Skeletal muscle tissue (tissue), 4 donors: ENCODE data around the gene PCDHB10. TPM values are rescaled to one million over a fixed set of nuclear protein-coding genes. Genes with fewer than 3 reads are reported as not detected.
"Not testable (repeated sequence)": the region's sequence is repeated elsewhere in the genome, so short reads cannot be mapped to it uniquely, and the experiment has no call there.

Experiments
- H3K27ac ChIP-seq: one replicate; pipeline ENCODE4 v1.7.0; 2013; ENCODE audit warnings: mild to moderate bottlenecking, low read depth, low read length, inconsistent platforms
- H3K27me3 ChIP-seq, 3 donors: one replicate each; pipeline ENCODE4 v1.7.0; 2013; ENCODE audit warnings: low read length in 3 of 3; ENCODE audit not compliant: control insufficient read depth in 3 of 3, insufficient read depth in 3 of 3
- H3K36me3 ChIP-seq, 3 donors: one replicate each; pipeline ENCODE4 v1.7.0; 2013; ENCODE audit warnings: low read length in 3 of 3; ENCODE audit not compliant: control insufficient read depth in 3 of 3, insufficient read depth in 3 of 3
- H3K4me1 ChIP-seq, 3 donors: one replicate each; pipeline ENCODE4 v1.7.0; 2013; ENCODE audit warnings: low read length in 3 of 3, mild to moderate bottlenecking in 3 of 3; ENCODE audit not compliant: control insufficient read depth in 3 of 3, insufficient read depth in 3 of 3
- H3K4me3 ChIP-seq, 3 donors: one replicate each; pipeline ENCODE4 v1.7.0; 2013; ENCODE audit warnings: low read length in 3 of 3
- H3K9ac ChIP-seq, 3 donors: one replicate each; pipeline ENCODE4 v1.7.0; 2013; ENCODE audit warnings: low read length in 3 of 3, mild to moderate bottlenecking in 3 of 3, moderate library complexity in 2 of 3, low read depth in 1 of 3
- H3K9me3 ChIP-seq, 3 donors: one replicate each; pipeline ENCODE4 v1.7.0; 2013; ENCODE audit warnings: low read length in 3 of 3; ENCODE audit not compliant: control insufficient read depth in 3 of 3
- total RNA-seq: library from RNA; depleted of rRNA; stranded (reverse); fragments of >200 nt; gene quantifications from one replicate; pipeline ENCODE4 v1.2.3, GENCODE V29; 2014
- donor health status: Osteomylitis.

The PCDHB10 gene
- total RNA-seq, 1 donor from 2014 or later, result 2.6 TPM

DNA sequence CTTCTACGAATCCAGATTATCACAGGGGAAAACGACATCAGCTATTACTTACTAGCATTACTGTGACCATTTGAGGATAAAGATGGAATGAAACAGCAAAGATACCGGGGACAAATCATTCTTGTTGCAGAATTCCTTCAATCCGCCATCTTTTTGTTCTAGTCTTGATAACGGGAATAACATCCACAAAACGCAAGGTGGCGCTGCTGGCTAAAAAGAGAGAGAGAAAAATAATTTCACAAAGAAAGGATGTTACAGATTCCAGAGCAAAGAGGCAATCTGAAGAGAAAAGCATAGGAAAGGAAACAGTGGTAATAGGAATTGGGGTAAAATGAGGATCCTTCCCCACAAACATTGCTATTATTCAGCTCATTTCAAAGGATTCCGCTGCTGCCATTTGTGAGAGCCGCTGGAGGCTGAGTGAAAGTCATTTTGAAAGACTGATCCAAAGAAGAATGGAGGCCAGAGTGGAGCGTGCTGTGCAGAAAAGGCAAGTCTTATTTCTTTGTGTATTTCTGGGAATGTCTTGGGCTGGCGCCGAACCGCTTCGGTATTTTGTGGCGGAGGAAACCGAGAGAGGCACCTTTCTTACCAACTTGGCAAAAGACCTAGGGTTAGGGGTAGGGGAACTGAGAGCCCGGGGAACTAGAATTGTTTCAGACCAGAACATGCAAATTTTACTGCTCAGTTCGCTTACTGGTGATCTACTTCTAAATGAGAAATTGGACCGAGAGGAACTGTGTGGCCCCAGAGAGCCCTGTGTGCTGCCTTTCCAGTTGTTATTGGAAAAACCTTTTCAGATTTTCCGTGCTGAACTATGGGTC, 19.6 kb upstream of the PCDHB10 start, which contains the start of gene PCDHB7:
PCDHB7 (plus strand) TSS at position 264 of the 824 bp plus-strand sequence; CDS start at position 456, 192 bp downstream.
- no peaks in the 10 kb centered on the region for H3K36me3 ChIP-seq
- no peak within 1 kb of the TSS for H3K9ac ChIP-seq
- H3K27me3 ChIP-seq, result peaks cover 2 to 10% (median 5%) of the 10 kb centered on the region in 3 donors
- H3K4me3 ChIP-seq, result peak within 1 kb of the TSS in 2 of 3 donors; percentile 4 to 45
- peaks cover 0 to 13% (median 6%) of the 10 kb centered on the region in 3 donors for H3K9me3 ChIP-seq
- no peaks in the 10 kb centered on the region for H3K4me1 ChIP-seq
- H3K27ac ChIP-seq, result no peak within 1 kb of the TSS

DNA sequence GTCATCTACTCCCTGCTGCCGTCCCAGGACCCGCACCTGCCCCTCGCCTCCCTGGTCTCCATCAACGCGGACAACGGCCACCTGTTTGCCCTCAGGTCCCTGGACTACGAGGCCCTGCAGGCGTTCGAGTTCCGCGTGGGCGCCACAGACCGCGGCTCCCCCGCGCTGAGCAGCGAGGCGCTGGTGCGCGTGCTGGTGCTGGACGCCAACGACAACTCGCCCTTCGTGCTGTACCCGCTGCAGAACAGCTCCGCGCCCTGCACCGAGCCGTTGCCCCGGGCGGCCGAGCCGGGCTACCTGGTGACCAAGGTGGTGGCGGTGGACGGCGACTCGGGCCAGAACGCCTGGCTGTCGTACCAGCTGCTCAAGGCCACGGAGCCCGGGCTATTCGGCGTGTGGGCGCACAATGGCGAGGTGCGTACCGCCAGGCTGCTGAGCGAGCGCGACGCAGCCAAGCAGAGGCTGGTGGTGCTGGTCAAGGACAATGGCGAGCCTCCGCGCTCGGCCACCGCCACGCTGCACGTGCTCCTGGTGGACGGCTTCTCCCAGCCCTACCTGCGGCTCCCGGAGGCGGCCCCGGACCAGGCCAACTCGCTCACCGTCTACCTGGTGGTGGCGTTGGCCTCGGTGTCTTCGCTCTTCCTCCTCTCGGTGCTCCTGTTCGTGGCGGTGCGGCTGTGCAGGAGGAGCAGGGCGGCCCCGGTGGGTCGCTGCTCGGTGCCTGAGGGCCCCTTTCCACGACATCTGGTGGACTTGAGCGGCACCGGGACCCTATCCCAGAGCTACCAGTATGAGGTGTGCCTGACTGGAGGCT, 17.7 kb upstream of the PCDHB10 start:
- Histone ChIP-seq H3K27me3 (peaks cover 5 to 16% (median 10%) of the 10 kb centered on the region in 3 donors), H3K9me3 (peaks cover 6 to 21% (median 8%) of the 10 kb centered on the region in 3 donors)
- H3K36me3 ChIP-seq, H3K4me1 ChIP-seq, H3K9ac ChIP-seq, H3K27ac ChIP-seq, H3K4me3 ChIP-seq: not testable (repeated sequence)

DNA sequence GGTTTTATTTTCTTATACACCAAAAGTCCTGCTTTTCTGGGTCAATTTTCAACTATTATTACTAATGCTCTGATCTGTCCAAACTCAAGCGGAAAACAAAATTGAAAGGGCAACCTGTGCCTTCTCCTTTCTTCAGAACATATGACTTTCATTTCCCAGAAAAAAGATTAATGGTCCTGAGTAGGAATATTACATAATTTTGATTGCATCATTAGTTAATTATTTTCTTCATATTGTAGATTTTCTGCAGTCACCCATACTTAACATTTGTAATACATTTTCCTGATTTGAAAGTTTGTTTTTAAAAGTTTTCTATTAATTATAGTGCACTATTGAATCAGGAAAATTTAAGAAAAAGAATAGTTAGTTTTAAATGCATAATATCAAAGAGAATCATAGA, 16.2 kb upstream of the PCDHB10 start:
- H3K4me3 ChIP-seq, result no peak overlapping the region
- H3K9ac ChIP-seq, result no peak overlapping the region
- H3K9me3 ChIP-seq, result peaks cover 6 to 21% (median 8%) of the 10 kb centered on the region in 3 donors
- H3K27ac ChIP-seq, result no peak overlapping the region
- peaks cover 5 to 16% (median 10%) of the 10 kb centered on the region in 3 donors for H3K27me3 ChIP-seq
- no peaks in the 10 kb centered on the region for H3K36me3 ChIP-seq
- H3K4me1 ChIP-seq, result no peaks in the 10 kb centered on the region

DNA sequence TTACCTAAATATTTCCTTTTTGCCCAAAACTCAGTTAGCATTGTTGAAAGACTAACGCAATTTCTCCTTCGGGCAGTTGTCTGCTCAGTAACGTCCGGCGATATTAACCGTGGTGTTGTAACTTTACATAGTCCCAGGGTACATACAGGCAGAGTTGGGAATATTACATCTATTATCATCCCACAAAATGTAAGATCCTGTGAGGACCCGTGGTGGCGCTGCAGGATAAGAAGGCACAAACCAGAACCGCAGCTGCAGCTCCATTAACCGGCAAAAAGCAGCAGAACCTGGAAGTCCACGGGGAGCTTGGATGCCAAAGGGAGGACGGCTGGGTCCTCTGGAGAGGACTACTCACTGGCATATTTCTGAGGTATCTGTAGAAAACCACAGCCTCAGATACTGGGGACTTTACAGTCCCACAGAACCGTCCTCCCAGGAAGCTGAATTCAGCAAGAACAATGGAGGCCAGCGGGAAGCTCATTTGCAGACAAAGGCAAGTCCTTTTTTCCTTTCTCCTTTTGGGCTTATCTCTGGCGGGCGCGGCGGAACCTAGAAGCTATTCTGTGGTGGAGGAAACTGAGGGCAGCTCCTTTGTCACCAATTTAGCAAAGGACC, 14.5 kb upstream of the PCDHB10 start, which contains the start of gene PCDHB8:
PCDHB8 (plus strand) TSS at position 214 of the 615 bp plus-strand sequence; CDS start at position 459, 245 bp downstream.
- H3K4me3 ChIP-seq, H3K9ac ChIP-seq, H3K4me1 ChIP-seq, H3K27ac ChIP-seq, H3K36me3 ChIP-seq: not testable (repeated sequence)
- H3K9me3 ChIP-seq, result peaks cover 6 to 21% (median 8%) of the 10 kb centered on the region in 3 donors
- peaks cover 5 to 16% (median 10%) of the 10 kb centered on the region in 3 donors for H3K27me3 ChIP-seq

DNA sequence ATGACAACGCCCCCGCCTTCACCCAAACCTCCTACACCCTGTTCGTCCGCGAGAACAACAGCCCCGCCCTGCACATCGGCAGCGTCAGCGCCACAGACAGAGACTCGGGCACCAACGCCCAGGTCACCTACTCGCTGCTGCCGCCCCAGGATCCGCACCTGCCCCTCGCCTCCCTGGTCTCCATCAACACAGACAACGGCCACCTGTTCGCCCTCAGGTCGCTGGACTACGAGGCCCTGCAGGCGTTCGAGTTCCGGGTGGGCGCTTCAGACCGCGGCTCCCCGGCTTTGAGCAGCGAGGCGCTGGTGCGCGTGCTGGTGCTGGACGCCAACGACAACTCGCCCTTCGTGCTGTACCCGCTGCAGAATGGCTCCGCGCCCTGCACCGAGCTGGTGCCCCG, 12.8 kb upstream of the PCDHB10 start:
- not testable (repeated sequence) for H3K36me3 ChIP-seq, H3K27ac ChIP-seq, H3K9ac ChIP-seq, H3K4me3 ChIP-seq, H3K4me1 ChIP-seq
- Histone ChIP-seq H3K9me3 (peaks cover 9 to 30% (median 12%) of the 10 kb centered on the region in 3 donors), H3K27me3 (peaks cover 5 to 16% (median 10%) of the 10 kb centered on the region in 3 donors)

DNA sequence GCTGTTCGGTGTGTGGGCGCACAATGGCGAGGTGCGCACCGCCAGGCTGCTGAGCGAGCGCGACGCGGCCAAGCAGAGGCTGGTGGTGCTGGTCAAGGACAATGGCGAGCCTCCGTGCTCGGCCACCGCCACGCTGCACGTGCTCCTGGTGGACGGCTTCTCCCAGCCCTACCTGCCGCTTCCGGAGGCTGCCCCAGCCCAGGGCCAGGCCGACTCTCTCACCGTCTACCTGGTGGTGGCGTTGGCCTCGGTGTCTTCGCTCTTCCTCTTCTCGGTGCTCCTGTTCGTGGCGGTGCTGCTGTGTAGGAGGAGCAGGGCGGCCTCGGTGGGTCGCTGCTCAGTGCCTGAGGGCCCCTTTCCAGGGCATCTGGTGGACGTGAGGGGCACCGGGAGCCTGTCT, 12.3 kb upstream of the PCDHB10 start:
- Histone ChIP-seq H3K27me3 (peaks cover 2 to 15% (median 10%) of the 10 kb centered on the region in 3 donors), H3K9me3 (peaks cover 9 to 30% (median 12%) of the 10 kb centered on the region in 3 donors)
- H3K4me1 ChIP-seq, H3K4me3 ChIP-seq, H3K27ac ChIP-seq, H3K36me3 ChIP-seq, H3K9ac ChIP-seq: not testable (repeated sequence)

DNA sequence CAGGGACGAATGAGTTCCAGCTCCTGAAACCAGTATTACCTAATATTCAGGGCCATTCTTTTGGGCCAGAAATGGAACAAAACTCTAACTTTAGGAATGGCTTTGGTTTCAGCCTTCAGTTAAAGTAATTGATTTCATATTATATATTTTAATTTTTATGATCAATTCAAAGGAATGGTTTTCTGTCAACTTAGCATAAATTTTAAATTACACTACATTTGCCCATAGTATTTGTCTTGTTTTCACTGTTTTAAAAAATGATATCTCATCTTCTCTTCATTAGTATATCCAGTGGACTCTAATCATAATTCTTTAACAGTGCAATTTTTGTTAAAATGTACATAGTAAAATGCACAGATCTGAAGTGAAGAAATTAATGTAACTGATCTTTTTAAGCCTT, 11.8 kb upstream of the PCDHB10 start:
- Histone ChIP-seq H3K9me3 (peaks cover 9 to 26% (median 12%) of the 10 kb centered on the region in 3 donors), H3K4me3 (no peak overlapping the region), H3K27me3 (peaks cover 0 to 13% (median 10%) of the 10 kb centered on the region in 3 donors)

DNA sequence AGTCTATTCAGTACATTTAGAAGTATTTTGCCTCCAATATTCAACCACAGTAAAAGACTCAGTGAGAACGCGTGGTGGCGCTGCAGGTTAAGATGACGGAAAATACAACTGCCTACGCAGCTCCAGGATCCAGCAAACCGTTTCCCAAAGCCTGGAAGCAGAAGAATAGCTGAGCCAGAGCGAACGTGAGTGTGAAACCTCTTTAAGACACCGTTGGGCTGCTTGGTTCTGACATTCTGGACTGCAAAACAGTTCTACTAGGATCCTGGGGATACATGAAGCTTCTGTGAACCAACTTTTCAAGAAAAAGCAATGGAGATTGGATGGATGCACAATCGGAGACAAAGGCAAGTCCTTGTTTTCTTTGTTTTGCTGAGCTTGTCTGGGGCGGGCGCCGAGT, 9.9 kb upstream of the PCDHB10 start, which contains the start of gene PCDHB16:
PCDHB16 (plus strand) TSS at position 140 of the 400 bp plus-strand sequence; CDS start at position 313, 173 bp downstream.
- Histone ChIP-seq H3K9me3 (peaks cover 6 to 19% (median 12%) of the 10 kb centered on the region in 3 donors), H3K36me3 (no peaks in the 10 kb centered on the region), H3K27me3 (peaks cover 0 to 10% (median 6%) of the 10 kb centered on the region in 3 donors), H3K4me3 (peak within 1 kb of the TSS; percentile 45 to 60 (median 49)), H3K4me1 (no peaks in the 10 kb centered on the region), H3K27ac (no peak within 1 kb of the TSS), H3K9ac (peak within 1 kb of the TSS in 2 of 3 donors; percentile 10 to 59)

More for the DNA sequence above, 11.8 kb upstream of the PCDHB10 start:
- Histone ChIP-seq H3K9ac (no peak overlapping the region), H3K4me1 (no peaks in the 10 kb centered on the region), H3K36me3 (no peaks in the 10 kb centered on the region), H3K27ac (no peak overlapping the region)

DNA sequence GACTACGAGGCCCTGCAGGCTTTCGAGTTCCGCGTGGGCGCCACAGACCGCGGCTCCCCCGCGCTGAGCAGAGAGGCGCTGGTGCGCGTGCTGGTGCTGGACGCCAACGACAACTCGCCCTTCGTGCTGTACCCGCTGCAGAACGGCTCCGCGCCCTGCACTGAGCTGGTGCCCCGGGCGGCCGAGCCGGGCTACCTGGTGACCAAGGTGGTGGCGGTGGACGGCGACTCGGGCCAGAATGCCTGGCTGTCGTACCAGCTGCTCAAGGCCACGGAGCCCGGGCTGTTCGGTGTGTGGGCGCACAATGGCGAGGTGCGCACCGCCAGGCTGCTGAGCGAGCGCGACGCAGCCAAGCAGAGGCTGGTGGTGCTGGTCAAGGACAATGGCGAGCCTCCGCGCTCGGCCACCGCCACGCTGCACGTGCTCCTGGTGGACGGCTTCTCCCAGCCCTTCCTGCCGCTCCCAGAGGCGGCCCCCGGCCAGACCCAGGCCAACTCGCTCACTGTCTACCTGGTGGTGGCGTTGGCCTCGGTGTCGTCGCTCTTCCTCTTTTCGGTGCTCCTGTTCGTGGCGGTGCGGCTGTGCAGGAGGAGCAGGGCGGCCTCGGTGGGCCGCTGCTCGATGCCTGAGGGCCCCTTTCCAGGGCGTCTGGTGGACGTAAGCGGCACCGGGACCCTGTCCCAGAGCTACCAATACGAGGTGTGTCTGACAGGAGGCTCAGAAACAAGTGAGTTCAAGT, 7.9 kb upstream of the PCDHB10 start:
- H3K27ac ChIP-seq, H3K9ac ChIP-seq, H3K4me1 ChIP-seq, H3K36me3 ChIP-seq, H3K27me3 ChIP-seq, H3K4me3 ChIP-seq: not testable (repeated sequence)
- H3K9me3 ChIP-seq, result peaks cover 3 to 11% (median 7%) of the 10 kb centered on the region in 3 donors
